NCI-H2029 treated with DMSO at 0.1 percent for 48 hours (cell line): ENCODE measurements around the gene KIDINS220.
A peak's percentile ranks its signal among the peaks of the same experiment; 100 is the strongest.

Source experiments
- DNase-seq: peaks from one replicate; lab custom pipeline; 2025; lab: John Stamatoyannopoulos, UW

Gene KIDINS220

GRCh38 chr2:8836971-8837794, at the start of gene KIDINS220:
TSS of gene KIDINS220 (minus strand) at chr2:8837613. CDS start at chr2:8827093, 10,520 bp downstream.
- DNase-seq = peak; percentile 67

GRCh38 chr2:8886876-8887275, 49.5 kb upstream of the KIDINS220 start:
- DNase-seq = no peak

GRCh38 chr2:8886202-8886518, 48.7 kb upstream of the KIDINS220 start:
- DNase-seq = no peak

GRCh38 chr2:8885449-8886201, 48.2 kb upstream of the KIDINS220 start:
- DNase-seq = no peak

GRCh38 chr2:8884812-8885211, 47.4 kb upstream of the KIDINS220 start:
- no peak for DNase-seq

DNA sequence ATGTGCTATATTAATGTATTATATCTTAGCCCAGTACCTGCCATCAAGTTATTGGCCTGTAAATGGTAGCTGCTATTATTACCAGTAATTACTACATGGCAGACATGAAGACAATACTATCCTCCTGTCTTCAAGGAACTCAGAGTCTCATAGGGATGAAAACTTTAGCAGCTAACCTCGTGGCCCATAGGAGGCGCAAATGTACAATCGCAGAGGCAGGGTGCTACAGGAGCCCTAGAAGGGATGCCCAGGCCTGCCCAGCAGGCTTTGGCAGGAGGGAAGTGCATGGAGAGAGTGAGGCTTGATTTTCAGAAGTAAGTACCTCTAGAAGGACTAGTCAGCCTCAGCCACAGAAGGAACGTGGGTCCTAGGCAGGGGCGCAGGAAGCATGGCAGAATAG, 44.7 kb upstream of the KIDINS220 start:
- DNase-seq = no peak

- no peak for DNase-seq
Measured at GRCh38 chr2:8877894-8878293, 40.5 kb upstream of the KIDINS220 start.

DNA sequence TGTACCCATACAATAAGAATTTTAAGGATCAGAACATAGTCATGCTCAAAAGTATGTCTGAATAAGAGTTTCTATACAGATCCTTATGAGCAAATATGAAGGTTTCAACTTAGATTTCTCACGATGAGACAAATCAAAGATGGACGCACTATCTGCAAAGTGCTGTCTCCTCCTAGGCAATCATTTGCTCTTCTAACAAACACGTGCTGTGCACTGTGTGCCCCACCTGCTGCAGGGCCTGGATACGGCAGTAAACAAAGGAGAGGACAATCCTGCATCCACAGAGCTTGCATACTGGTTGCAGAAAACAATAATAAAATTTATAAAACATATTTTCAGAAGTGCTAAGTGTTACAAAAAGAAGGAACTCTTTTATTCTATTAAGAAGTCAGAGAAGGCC, 39.9 kb upstream of the KIDINS220 start:
- DNase-seq = no peak

DNA sequence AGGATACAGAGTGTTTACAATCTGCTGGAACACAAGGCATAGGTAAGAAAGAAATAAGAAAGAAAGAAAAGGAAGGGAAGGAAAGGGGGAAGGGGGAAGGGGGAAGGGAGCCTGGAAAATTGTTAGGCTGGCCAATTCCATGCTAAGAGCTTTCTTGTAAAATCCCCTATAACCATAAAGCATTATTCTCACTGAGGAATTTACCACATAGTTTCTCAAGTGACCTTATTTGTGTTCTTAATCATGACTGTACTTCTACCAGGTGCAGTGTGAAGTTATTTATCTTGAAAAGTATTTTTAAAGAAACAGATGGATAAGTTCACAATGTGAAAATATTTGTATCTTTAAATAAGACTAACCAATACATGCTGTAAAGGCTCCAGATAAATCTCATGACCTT, 39.2 kb upstream of the KIDINS220 start:
- DNase-seq = no peak

DNA sequence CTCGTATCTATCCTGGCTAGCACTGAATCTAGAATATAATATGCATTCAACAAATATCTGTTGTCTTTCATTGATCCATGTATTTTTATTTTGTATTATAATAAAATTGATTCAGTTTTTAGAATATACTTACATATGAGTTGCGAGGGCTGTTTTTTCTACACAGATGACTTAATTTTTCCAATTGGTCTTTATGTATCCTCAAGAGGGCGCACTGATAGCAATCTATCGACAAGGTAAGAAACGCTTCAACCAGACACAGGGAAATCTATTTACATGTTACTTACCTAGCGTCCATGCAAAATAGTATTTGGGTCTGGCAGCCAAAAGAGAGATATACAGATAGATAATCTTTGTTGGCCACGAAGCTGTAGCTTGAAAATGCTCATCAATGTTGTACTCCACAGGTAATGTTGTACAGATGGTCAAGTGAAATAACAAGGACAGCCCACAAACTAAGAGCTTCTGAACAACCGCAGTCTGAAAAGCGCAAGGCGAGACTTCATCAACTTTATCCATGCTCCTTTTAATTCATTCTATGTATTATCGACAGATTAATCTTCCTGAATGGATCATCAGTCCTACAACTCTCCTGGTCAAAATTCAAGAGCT, 35.5 kb upstream of the KIDINS220 start:
- peak; percentile 22 for DNase-seq

GRCh38 chr2:8870441-8870840, 33.0 kb upstream of the KIDINS220 start:
- no peak for DNase-seq

GRCh38 chr2:8867363-8867762, 29.9 kb upstream of the KIDINS220 start:
- DNase-seq = no peak

GRCh38 chr2:8863331-8863953, 26.0 kb upstream of the KIDINS220 start:
- no peak for DNase-seq

DNA sequence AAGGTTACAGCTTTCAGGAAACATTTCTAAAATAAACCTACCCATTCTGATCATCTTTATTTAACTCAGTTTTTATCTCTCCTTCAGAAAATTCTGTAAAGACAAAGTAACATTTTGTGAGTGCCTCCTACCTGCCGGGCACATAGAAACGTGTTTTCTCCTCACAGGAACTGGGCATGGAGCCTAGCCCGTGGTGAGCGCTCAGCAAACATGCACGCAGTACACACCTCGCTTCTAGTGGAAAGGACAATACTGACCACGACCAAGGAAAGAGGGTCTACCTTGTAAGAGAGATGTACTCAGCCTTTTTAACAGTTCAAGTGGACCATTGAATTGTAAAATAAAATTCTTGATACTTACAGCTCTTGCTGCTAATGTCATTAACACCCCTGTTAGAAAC, 24.8 kb upstream of the KIDINS220 start:
- peak; percentile 7 for DNase-seq

DNA sequence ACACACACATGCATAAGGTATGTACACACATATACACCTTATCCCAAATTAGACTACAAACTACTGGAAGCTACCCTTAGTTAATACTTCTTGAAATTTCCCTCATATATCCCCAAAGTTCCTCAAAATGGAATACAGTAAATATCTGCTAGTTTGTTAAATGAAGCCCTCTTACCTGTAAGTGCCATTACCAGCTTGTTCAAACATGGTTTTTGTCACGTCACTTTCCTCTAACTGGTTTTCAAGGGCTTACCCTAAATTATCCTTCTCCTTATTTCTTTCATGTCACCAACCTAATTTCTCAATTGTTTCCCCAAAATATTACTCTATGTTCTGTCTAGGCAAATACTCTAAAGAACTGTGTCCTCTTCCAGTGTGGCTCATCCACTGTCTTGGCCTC, 24.4 kb upstream of the KIDINS220 start:
- DNase-seq = peak; percentile 11

- DNase-seq = no peak
Measured at GRCh38 chr2:8860239-8860638, 22.8 kb upstream of the KIDINS220 start.

DNA sequence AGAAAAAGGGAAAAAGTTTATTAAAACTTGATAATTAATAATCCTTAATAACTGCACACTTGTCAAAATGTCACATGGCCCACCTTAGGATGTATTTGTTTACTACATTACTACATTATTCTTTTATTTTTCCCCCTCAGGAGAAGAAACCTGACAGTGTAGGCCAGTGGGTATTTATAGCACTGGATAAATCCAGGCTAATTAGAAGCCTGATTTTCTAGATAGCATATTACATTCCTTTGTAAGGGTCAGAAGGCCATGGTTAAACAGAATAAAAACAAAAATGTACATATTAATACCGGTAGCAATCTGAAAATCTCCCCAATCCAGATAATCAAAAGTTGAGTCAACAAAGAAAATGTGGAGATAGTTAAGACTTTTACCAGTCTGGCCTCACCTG, 21.5 kb upstream of the KIDINS220 start:
- DNase-seq = no peak

DNA sequence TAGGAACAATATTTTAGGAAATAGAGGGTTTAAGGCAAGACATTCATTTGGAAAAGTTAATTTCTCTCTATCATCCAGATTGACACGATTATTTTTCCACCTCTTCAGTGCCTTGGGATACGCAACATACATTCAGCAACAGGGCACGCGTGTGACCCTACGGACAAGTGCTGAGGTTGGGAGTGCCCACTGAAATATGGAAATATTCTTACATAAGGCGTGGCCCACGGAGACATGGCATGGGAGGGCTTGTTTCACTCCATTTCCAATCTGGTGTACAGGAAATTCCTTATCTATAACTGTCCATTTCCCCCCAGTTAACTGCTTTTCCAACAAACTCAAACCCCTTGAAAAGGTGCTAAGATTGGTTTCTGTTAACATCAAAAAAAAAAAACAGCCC, 20.9 kb upstream of the KIDINS220 start:
- DNase-seq = no peak

- DNase-seq = no peak
Measured at GRCh38 chr2:8857709-8858108, 20.3 kb upstream of the KIDINS220 start.

DNA sequence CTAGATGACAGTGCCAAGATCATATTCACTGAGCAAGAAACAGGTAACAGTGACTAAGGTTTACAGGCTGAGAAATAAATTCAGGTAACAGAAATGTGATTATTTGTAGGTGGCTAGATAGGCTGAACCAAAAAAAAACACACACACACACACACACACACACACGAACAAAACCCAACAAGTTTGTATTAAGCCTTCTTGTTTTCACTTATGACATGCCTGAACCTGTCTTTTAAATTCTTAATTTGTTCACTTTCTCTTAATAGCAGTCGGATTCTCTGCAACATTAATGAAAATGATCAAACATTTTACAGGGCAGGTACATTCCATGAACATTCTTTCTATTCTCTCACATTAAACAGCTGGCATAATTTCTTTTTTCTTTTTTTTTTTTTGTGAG, 18.8 kb upstream of the KIDINS220 start:
- no peak for DNase-seq

- DNase-seq = no peak
Measured at GRCh38 chr2:8855010-8855409, 17.6 kb upstream of the KIDINS220 start.

- DNase-seq = no peak
Measured at GRCh38 chr2:8853426-8853825, 16.0 kb upstream of the KIDINS220 start.
